Measurements from ENCODE around the gene LACTB.

Gene LACTB

DNA sequence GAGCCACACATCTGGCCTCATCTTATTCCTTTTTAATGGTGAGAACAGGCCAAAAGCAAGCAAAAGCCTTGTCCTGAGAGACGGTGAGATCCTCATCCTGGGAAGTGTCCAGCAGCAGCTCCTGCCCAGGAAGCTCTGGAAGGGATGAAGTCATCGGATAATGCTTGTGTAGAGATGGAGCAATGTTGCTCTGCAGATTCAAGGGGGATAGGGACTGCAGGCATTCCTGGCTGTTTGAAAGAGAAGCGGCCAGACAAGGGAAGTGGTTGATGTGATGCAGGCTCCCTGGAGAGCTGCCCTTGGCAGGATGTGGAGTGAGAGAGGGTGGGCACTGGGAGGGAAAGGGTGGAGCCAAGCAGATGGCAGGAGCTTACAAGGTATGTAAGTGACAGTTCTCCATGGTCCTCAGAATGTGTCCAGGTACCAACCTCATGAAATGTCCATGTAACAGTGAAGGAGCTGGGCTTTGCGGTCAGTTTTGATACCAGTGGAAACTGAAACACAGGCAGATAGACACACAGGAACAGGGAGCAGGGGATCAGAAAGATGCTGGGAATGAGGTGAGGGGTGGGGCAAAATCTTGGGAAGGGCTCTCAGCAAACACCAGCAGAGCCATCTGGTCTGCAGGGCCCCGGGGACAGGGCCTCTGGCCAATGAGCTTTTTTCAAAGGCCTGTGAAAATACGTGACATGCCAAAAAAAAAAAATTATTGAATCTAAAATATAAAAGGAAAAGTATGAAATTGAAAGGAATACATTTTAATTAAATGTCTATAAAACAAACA lies 32.2 kb upstream of the LACTB start:
- H3K27ac ChIP-seq (ENCODE audit: insufficient read depth in 1 of 2, low read depth in 1 of 2, low read length in 2 of 2, poor library complexity in 1 of 2, severe bottlenecking in 2 of 2) = no peak overlapping the region
- H3K4me1 ChIP-seq (ENCODE audit: control extremely low read depth in 1 of 4, control insufficient read depth in 4 of 4, insufficient read depth in 4 of 4, low read length in 3 of 4) = peaks cover 0 to 17% (median 6%) of the 10 kb centered on the region in 4 experiments
- POLR2A ChIA-PET = no interaction called here
- no peaks in the 10 kb centered on the region for H3K9me3 ChIP-seq (ENCODE audit: control extremely low read depth in 1 of 5, control insufficient read depth in 4 of 5, insufficient read depth in 2 of 5, low read depth in 1 of 5, low read length in 4 of 5)
- H3K27me3 ChIP-seq (replicated peaks in 2 of 5; ENCODE audit: control insufficient read depth in 4 of 5, insufficient read depth in 5 of 5, low read length in 4 of 5) = no peaks in the 10 kb centered on the region
- CTCF ChIA-PET = interaction anchor here (1.0 to 11.9 kb wide), 4 partner anchors 14 to 45 kb away, joined by 3 to 213 read pairs (median 4); partner anchors contain the start of gene TPM1
- no peak for DNase-seq
- H3K36me3 ChIP-seq (ENCODE audit: control insufficient read depth in 4 of 4, insufficient read depth in 4 of 4, low read length in 3 of 4) = no peaks in the 10 kb centered on the region
- no peak overlapping the region for H3K4me3 ChIP-seq (ENCODE audit: control insufficient read depth in 1 of 7, extremely low read depth in 1 of 7, insufficient read depth in 4 of 7, low read depth in 2 of 7, low read length in 6 of 7)
- 67% methylated on average over 4 of the region's 6 CpGs for WGBS (ENCODE audit: insufficient coverage)

DNA sequence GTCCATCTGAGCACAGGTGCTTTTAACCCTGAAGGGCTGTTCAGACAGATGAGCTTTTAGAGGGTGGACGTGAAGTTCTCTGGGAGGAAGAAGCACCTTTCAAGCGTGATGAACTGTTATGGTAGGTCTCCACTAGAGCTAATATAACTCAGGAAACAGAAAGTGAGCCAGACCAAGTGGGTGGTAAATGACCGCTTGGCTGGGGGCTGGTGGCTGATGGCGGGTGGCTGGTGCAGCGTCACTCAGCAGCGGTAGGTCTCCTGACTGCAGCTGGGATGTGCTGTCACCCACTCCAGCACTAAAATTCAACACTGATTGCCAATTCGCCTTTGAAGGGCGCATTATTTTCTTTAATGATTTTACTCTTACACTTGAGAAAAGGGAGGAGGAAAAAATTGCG lies 31.2 kb upstream of the LACTB start:
- Histone ChIP-seq H3K36me3 (ENCODE audit: control insufficient read depth in 4 of 4, insufficient read depth in 4 of 4, low read length in 3 of 4) (no peaks in the 10 kb centered on the region), H3K27me3 (replicated peaks in 2 of 5; ENCODE audit: control insufficient read depth in 4 of 5, insufficient read depth in 5 of 5, low read length in 4 of 5) (no peaks in the 10 kb centered on the region), H3K4me3 (ENCODE audit: control insufficient read depth in 1 of 7, extremely low read depth in 1 of 7, insufficient read depth in 4 of 7, low read depth in 2 of 7, low read length in 6 of 7) (no peak overlapping the region), H3K4me1 (ENCODE audit: control extremely low read depth in 1 of 4, control insufficient read depth in 4 of 4, insufficient read depth in 4 of 4, low read length in 3 of 4) (peaks cover 0 to 17% (median 6%) of the 10 kb centered on the region in 4 experiments), H3K27ac (ENCODE audit: insufficient read depth in 1 of 2, low read depth in 1 of 2, low read length in 2 of 2, poor library complexity in 1 of 2, severe bottlenecking in 2 of 2) (no peak overlapping the region), H3K9me3 (ENCODE audit: control extremely low read depth in 1 of 5, control insufficient read depth in 4 of 5, insufficient read depth in 2 of 5, low read depth in 1 of 5, low read length in 4 of 5) (no peaks in the 10 kb centered on the region)
- DNase-seq = no peak
- ChIA-PET POLR2A (no interaction called here), CTCF (interaction anchor here (0.9 to 11.9 kb wide), 2 partner anchors 34 to 46 kb away, joined by 3 to 213 read pairs; partner anchors contain the start of gene TPM1)
- 91% methylated on average over 6 of the region's 9 CpGs for WGBS (ENCODE audit: insufficient coverage)

DNA sequence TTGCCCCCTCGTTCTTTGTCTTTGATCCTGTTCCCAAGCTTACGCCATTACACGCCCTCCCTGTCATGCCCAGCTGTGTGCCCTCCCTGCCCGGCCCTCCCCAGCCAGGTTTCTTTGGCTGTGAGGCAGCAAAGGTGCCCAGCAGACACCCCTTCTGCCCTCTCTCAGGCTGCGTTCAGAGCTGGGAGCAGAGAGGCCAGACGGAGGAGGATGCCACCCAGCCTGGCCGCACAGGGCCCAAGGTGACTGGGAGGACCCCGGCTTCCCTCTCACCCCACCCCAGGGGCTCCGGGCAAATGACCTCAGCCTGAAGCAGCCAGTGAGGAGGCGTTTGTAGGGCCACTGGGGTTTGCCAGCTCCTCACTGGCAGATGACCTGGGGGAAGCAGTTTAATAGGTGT lies 30.8 kb upstream of the LACTB start:
- no peaks in the 10 kb centered on the region for H3K9me3 ChIP-seq (ENCODE audit: control extremely low read depth in 1 of 5, control insufficient read depth in 4 of 5, insufficient read depth in 2 of 5, low read depth in 1 of 5, low read length in 4 of 5)
- H3K4me3 ChIP-seq (ENCODE audit: control insufficient read depth in 1 of 7, extremely low read depth in 1 of 7, insufficient read depth in 4 of 7, low read depth in 2 of 7, low read length in 6 of 7) = no peak overlapping the region
- ChIA-PET POLR2A (no interaction called here), CTCF (interaction anchor here (0.9 to 11.9 kb wide), 2 partner anchors 34 to 46 kb away, joined by 3 to 213 read pairs; partner anchors contain the start of gene TPM1)
- peaks cover 0 to 17% (median 6%) of the 10 kb centered on the region in 4 experiments for H3K4me1 ChIP-seq (ENCODE audit: control extremely low read depth in 1 of 4, control insufficient read depth in 4 of 4, insufficient read depth in 4 of 4, low read length in 3 of 4)
- 95% methylated on average over 7 of the region's 10 CpGs for WGBS (ENCODE audit: insufficient coverage)
- H3K27ac ChIP-seq (ENCODE audit: insufficient read depth in 1 of 2, low read depth in 1 of 2, low read length in 2 of 2, poor library complexity in 1 of 2, severe bottlenecking in 2 of 2) = no peak overlapping the region
- no peaks in the 10 kb centered on the region for H3K27me3 ChIP-seq (replicated peaks in 2 of 5; ENCODE audit: control insufficient read depth in 4 of 5, insufficient read depth in 5 of 5, low read length in 4 of 5)
- DNase-seq = no peak
- H3K36me3 ChIP-seq (ENCODE audit: control insufficient read depth in 4 of 4, insufficient read depth in 4 of 4, low read length in 3 of 4) = no peaks in the 10 kb centered on the region

DNA sequence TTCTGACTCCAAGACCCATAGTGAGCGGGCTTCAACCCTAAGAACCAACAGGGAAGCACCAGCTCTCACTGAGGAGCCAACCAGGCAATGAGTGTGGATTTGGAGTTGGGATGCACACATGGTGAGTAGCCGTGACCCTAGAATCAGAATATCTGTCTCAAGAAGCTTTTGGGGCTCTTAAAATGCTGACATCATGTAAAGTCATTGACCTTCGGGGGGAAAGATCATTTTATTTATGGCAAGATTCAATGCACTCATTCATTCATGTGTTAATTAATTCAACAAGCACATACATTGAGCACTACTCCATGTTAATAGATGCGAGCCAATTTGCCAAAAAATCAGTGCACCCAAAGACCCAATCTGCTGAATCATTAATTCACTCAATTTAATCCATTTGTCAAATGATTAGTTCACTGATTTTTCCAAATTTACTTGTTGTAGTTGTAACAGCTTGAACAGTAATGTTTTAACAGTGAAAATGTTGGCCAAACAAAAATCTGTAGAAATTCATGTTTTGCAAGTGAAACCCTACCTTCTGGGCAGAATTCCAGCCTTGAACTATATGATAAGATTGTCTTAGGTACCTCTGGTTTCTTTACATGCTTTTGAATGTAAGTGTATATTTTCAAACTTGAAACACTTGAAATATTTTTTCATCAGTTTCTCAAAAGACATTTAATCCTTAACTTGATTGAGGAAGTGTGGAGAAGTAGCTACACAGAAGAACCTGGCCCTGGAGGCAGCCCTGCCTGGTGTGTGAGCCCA lies 29.8 kb upstream of the LACTB start:
- Histone ChIP-seq H3K9me3 (ENCODE audit: control extremely low read depth in 1 of 5, control insufficient read depth in 4 of 5, insufficient read depth in 2 of 5, low read depth in 1 of 5, low read length in 4 of 5) (no peaks in the 10 kb centered on the region), H3K4me1 (ENCODE audit: control extremely low read depth in 1 of 4, control insufficient read depth in 4 of 4, insufficient read depth in 4 of 4, low read length in 3 of 4) (peaks cover 0 to 17% (median 8%) of the 10 kb centered on the region in 4 experiments), H3K4me3 (ENCODE audit: control insufficient read depth in 1 of 7, extremely low read depth in 1 of 7, insufficient read depth in 4 of 7, low read depth in 2 of 7, low read length in 6 of 7) (no peak overlapping the region), H3K36me3 (ENCODE audit: control insufficient read depth in 4 of 4, insufficient read depth in 4 of 4, low read length in 3 of 4) (no peaks in the 10 kb centered on the region), H3K27me3 (replicated peaks in 2 of 5; ENCODE audit: control insufficient read depth in 4 of 5, insufficient read depth in 5 of 5, low read length in 4 of 5) (no peaks in the 10 kb centered on the region), H3K27ac (ENCODE audit: insufficient read depth in 1 of 2, low read depth in 1 of 2, low read length in 2 of 2, poor library complexity in 1 of 2, severe bottlenecking in 2 of 2) (no peak overlapping the region)
- ChIA-PET POLR2A (no interaction called here), CTCF (interaction anchor here (1.2 to 11.9 kb wide), 3 partner anchors 7 to 47 kb away, joined by 3 to 213 read pairs (median 3); partner anchors contain the start of gene TPM1)
- no peak for DNase-seq
- WGBS (ENCODE audit: insufficient coverage) = 95% methylated on average over 2 of the region's 4 CpGs

DNA sequence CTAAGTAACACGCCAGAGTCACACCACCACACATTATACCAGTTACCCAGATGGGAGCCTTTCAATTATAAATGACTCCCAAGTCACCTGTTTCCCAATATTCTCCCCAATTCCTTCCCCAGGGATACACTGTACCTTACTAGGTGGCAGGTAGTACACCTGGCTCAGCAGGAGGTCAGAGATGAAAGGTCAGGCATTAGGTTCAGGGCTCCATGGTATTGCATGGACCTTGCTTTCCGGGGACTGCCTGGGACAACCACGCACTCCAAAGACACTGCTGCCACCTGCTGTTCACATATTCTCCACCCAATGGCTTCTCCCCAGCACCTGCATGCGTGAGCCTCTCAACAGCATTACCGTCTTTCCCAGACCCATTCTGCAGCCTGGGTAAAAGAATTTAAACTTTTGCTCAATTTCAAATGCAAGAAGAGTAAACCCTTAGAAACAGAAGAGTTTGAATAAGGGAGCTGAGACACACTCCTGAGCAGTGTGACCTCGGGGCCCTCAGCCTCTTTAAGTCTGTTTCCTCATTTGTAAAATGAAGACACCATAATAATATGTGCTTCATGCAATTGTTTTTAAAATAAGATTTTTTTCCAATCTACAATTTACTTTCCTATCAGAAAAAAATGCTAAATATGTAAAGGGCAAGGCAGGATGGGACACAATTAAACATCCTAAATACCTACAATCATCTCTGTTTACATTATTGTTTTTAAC lies 28.0 kb upstream of the LACTB start:
- H3K4me3 ChIP-seq (ENCODE audit: control insufficient read depth in 1 of 7, extremely low read depth in 1 of 7, insufficient read depth in 4 of 7, low read depth in 2 of 7, low read length in 6 of 7) = no peak overlapping the region
- no peak overlapping the region for H3K27ac ChIP-seq (ENCODE audit: insufficient read depth in 1 of 2, low read depth in 1 of 2, low read length in 2 of 2, poor library complexity in 1 of 2, severe bottlenecking in 2 of 2)
- H3K36me3 ChIP-seq (ENCODE audit: control insufficient read depth in 4 of 4, insufficient read depth in 4 of 4, low read length in 3 of 4) = no peaks in the 10 kb centered on the region
- POLR2A ChIA-PET = interaction anchor here (0.6 kb wide), 1 partner anchor 46 kb away, joined by 4 read pairs; no protein-coding TSS in a partner anchor
- WGBS (ENCODE audit: insufficient coverage) = 13% methylated on average over 5 of the region's 6 CpGs
- no peaks in the 10 kb centered on the region for H3K9me3 ChIP-seq (ENCODE audit: control extremely low read depth in 1 of 5, control insufficient read depth in 4 of 5, insufficient read depth in 2 of 5, low read depth in 1 of 5, low read length in 4 of 5)
- DNase-seq = peak; percentile 71 to 81 (median 77)
- H3K4me1 ChIP-seq (ENCODE audit: control extremely low read depth in 1 of 4, control insufficient read depth in 4 of 4, insufficient read depth in 4 of 4, low read length in 3 of 4) = peaks cover 0 to 23% (median 10%) of the 10 kb centered on the region in 4 experiments
- CTCF ChIA-PET = interaction anchor here (0.5 to 11.9 kb wide), 14 partner anchors 9 to 352 kb away, joined by 3 to 213 read pairs (median 3); partner anchors contain the start of gene TPM1
- H3K27me3 ChIP-seq (replicated peaks in 2 of 5; ENCODE audit: control insufficient read depth in 4 of 5, insufficient read depth in 5 of 5, low read length in 4 of 5) = no peaks in the 10 kb centered on the region

DNA sequence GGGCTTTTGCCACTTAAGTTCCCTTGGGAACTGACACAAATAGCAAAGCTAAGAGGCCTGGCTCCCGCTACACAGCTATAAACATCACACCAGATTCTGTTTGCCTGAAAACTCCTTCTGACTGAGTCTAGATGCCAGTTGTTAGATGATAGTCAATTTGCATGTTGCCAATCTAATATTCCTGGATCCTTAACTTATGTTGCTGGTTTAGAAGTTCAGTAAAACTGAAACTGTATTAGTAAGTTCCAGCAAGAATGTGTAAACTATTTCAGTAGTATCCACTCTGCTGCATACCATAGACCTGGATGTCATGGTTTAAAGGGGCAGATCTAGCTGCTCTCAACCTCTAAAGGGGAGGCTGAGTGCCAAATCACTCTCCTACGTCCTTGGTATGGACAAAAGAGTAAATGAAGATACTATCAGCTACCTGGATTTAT lies 27.1 kb upstream of the LACTB start:
- ChIA-PET CTCF (interaction anchor here (0.7 to 11.9 kb wide), 11 partner anchors 14 to 312 kb away, joined by 3 to 213 read pairs (median 4); partner anchors contain the start of gene TPM1), POLR2A (no interaction called here)
- DNase-seq = no peak
- H3K4me1 ChIP-seq (ENCODE audit: control extremely low read depth in 1 of 4, control insufficient read depth in 4 of 4, insufficient read depth in 4 of 4, low read length in 3 of 4) = peaks cover 0 to 14% (median 6%) of the 10 kb centered on the region in 4 experiments
- H3K27ac ChIP-seq (ENCODE audit: insufficient read depth in 1 of 2, low read depth in 1 of 2, low read length in 2 of 2, poor library complexity in 1 of 2, severe bottlenecking in 2 of 2) = no peak overlapping the region
- H3K9me3 ChIP-seq (ENCODE audit: control extremely low read depth in 1 of 5, control insufficient read depth in 4 of 5, insufficient read depth in 2 of 5, low read depth in 1 of 5, low read length in 4 of 5) = no peaks in the 10 kb centered on the region
- H3K27me3 ChIP-seq (replicated peaks in 2 of 5; ENCODE audit: control insufficient read depth in 4 of 5, insufficient read depth in 5 of 5, low read length in 4 of 5) = no peaks in the 10 kb centered on the region
- 83% methylated on average over 1 of the region's 2 CpGs for WGBS (ENCODE audit: insufficient coverage)
- no peak overlapping the region for H3K4me3 ChIP-seq (ENCODE audit: control insufficient read depth in 1 of 7, extremely low read depth in 1 of 7, insufficient read depth in 4 of 7, low read depth in 2 of 7, low read length in 6 of 7)
- no peaks in the 10 kb centered on the region for H3K36me3 ChIP-seq (ENCODE audit: control insufficient read depth in 4 of 4, insufficient read depth in 4 of 4, low read length in 3 of 4)

Measured in common myeloid progenitor, CD34-positive (primary cell).